PFSK-1 (cell line): ENCODE results near the gene SPATA4.

ENCODE experiments used
- FOXP2 ChIP-seq: optimal IDR thresholded peaks from 2 replicates; pipeline ENCODE3; 2011; ENCODE audit warnings: borderline replicate concordance, control low read depth, inconsistent platforms; ENCODE audit not compliant: insufficient read depth; ENCODE audit errors: extremely low read length, extremely low read depth
- POLR2AphosphoS5 ChIP-seq: IDR thresholded peaks from 2 replicates; pipeline ENCODE4 v1.6.1; 2012; ENCODE audit warnings: low read depth, mild to moderate bottlenecking, control low read depth, low read length, moderate library complexity
- SIN3A ChIP-seq: IDR thresholded peaks from 2 replicates; pipeline ENCODE4 v1.6.1; 2012; ENCODE audit warnings: mild to moderate bottlenecking, low read length, moderate library complexity, borderline replicate concordance; ENCODE audit not compliant: insufficient read depth
- TAF1 ChIP-seq: IDR thresholded peaks from 2 replicates; pipeline ENCODE4 v1.6.1; 2012; ENCODE audit warnings: low read length, control low read depth, borderline replicate concordance; ENCODE audit not compliant: insufficient read depth

DNA sequence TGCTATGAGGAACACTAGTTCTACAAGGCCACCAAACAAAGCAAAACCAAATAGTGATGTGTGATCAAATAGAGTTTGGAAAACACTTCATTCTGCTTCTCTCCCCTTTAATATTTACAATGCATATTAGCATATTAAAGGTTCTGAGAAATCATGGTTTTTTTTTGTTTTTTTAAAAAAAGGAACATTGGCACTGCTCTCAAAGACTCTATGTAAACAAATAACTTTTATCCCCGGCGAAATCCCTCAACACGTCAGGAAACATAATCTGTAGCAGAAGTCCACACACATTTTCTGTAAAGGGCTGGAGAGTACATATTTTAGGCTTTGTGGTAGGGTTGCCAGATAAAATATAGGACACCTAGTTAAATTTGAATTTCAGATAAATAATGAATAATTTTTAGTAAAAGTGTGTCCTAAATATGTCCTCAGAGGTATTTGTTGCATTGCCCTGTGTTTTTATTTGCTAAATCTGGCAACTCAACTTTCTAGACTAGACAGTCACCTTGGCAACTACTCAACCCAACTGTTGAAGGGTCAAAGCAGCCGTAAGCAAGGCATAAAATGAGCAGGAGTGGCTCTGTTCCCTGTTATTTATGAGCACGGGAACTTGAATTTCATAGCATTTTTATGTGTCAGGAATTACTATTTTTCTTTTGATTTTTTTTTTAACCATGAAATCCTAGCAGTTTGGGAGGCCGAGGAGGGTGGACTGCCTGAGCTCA is 8.6 kb downstream of the SPATA4 start:
- TF ChIP-seq POLR2AphosphoS5 (no peak), SIN3A (no peak), TAF1 (no peak), FOXP2 (no peak)
